GM19452 (cell line): ENCODE data around the gene SH3PXD2B.
"Not testable (repeated sequence)": the region's sequence is repeated elsewhere in the genome, so short reads cannot be mapped to it uniquely, and the experiment has no call there.

Experiments used
- ATAC-seq: cut with Tn5 transposase; IDR thresholded peaks from one replicate; pipeline ENCODE4 v1.9.1; 2021; ENCODE audit not compliant: unreplicated experiment

The SH3PXD2B gene

DNA sequence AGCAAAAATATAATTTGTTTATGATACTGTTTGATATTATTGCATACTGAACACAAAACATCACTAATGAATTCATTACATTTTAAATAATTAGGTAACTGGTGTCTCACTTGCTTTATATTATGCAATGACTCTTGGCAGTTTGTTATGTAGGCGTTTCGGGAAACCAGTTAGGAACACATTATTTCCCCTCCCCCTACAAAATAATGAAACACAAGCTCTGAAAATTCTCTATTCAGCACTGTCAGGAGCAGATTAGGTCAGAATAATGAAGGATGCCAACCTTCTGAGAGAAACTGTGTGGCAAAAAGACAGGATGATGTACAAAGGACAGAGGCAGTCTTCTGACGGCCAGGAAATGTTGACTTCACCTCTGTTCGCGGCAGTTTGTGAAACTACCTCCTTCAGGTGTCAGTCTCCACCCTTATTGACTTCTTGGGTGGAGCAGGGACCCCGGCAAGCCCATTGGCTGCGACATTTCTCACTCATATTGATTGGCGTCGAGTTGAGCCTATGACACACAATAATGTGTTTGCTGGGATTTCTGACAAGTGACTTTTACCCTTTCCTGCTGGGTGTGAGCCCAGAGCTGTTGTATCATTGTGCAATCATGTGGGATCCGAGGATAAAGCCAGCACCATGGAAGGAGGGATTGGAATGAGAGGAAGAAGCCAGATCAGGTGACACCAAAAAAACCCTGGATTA is 33.9 kb downstream of the SH3PXD2B start:
- ATAC-seq: no peak

DNA sequence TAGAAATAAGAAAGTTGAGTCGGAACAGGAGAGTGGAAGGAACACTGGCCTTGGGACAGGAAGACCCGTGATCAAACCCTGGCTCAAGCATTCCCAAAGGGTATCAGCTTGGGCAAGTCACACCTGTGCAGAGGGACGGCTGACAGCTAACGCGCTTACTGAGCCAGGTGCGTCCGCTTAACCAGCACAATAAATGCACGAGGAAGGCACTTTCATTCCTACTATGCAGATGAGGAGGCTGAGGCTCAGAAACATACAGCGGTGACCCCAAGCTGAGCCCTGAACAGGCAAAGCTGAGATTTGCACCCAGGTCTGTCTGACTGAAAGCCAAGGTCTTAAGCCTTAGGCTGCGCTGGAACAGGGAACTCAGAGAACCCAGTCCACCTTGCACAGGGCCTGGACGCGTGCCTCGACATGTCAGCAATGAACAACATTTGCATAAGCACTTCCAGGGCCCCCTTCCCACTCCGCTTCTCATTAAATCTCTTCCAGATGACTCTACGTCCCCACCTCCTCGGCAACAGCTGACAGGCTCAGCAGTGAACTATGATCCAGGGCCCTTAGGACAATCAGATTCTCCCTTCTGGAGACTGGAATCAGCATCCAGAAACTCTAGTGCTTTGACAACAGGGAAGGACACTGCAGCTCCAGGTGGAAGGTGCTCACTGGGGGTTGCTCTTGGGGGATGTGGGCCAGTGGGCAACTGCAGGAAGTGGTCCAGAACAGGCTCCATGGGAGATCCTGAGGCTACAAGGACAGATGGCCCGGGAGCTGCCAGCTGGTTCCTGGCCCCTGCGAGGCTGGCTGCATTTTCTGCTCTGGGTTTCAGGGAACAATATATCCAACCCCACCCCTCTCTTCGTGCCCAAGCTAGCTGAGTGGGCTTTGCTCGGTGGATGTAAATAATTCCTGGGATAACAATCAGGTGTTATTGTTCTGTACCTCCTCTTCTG is 35.2 kb downstream of the SH3PXD2B start:
- ATAC-seq: no peak

DNA sequence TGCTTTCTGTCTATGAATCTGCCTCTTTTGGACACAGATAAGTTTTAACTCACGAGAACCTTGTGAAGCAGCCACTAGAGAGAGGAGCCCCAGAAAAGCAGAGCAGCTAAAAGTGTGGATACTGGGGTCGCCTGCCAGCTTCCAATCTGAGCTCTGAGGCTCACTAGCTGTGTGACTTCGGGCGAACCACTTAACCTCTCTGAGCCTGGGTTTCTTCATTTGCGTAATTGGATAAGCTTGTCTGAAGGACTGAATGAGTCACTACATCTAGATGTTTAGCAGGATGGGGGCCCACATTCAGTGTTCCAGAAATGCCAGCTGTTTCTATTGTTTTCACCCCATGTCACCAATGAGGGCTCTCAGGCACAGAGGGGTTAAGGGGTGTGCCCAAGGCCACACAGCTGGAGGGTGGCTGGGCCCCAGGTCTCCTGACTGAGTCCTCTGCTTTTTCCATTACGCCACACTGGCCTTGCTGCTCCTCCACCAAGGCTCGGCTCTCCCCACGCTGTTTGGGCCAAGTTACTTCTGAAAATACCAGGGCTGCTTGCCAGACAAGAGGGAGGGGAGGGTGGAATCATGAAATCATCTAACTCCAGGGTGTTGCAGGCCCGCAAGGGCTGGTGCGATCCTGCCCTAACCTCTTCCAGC is 36.2 kb downstream of the SH3PXD2B start:
- ATAC-seq: no peak

DNA sequence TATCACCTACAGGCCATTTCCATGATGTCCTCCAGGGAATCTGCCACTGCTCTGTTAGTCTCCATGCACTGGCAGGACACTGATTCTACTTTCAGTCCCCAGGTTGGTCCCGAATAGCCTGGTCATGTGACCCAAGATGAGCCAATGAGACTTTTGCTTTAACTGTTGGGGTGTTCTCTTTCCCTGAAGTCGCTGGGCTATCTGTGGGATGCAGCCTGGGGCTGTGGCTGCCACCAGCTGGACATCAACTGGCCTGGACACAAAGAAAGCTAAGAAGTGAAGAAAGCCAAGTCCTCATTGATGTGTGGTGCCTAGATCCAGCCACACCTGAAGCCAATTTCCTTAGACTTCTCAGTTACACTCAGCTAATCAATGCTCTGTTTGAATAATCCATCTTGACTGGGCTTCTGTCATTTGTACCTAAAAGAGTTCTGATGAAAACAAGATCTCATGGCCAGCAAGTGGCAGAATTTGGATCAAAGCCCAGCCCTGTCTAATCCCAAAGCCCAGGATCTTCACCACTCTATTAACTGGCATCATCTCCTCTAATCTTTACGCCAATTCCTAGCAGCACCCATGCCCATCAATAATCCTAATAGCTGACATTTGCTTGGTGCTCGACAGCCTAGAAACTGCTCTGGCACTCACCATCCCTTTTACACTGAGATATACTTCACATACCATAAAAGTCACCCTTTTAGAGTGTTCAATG is 37.0 kb downstream of the SH3PXD2B start:
- no peak for ATAC-seq

DNA sequence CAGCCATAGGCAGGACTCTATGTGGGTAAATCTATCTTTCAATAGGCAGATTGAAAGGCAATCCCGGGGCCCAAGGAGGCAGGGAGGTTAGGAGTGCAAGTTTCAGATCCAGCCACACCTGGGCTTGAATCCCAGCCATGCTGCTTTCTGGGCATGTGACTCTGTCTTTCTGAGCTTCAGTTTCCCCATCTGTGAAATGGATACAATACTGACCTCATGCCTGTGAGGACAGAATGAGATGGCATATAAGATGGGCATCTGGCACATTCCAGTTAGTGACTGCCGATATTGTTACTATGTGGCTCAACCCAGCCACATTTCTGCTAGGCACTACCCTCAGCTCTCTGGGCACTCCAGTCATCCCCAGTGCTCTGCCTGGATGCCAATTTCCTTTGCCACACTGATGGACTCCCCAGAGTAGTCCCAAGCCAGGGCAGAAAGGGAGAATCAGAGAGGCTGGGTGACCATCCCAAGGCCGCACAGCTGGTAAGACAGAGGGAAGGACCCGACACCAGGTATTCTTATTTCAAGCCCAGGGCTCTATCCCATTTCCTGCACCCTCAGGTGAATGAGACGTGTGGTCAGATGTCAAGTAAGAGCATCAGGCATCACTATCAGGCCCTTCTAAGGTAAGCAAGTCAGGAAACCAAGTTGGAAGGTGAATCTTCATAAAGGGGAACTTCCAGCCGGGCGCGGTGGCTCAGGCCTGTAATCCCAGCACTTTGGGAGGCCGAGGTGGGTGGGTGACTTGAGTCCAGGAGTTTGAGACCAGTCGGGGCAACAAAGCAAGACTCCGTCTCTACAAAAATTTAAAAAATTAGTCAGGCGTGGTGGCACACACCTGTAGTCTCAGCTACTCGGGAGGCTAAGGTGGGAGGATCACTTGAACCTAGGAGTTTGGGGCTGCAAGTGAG is 38.7 kb downstream of the SH3PXD2B start:
- ATAC-seq: no peak

DNA sequence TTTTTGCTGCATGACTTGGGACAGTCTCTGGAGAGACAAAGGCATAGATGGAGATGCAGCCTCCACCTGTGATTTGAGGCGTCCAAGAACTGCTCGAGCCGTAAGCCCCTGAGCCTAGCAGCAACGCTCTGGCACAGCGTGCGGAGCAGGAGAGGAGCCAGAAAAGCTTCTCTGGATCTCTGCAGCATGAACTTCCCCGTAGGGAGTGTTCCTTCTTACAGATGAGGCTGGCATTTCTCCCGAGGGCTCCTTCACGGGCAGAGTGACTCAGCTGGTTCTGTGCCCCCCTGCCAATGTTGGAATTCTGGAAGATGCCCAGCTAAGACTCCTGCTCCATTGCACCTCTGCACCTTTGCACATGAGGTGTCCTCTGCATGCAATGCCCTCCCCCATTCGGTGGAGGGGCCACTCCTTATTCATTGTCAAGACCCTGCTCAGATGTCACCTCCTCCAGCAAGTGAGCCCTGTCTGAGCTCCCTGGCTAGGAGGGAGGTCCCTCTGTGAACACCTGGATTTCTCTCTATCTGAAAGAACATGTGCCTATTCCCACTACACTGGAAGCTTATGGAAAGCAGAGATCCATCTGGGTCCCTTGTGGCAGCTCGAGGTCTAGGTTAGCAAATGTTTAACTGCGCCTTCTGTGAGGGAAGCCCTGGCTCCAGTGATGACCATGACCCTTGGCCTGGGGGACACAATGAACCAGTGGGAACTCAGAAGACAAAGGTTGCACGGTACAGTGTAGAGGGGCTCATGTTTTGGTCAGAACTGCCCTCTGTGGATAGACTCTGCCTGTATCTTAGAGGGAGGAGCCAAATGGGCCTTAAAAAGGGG is 39.6 kb downstream of the SH3PXD2B start:
- no peak for ATAC-seq

DNA sequence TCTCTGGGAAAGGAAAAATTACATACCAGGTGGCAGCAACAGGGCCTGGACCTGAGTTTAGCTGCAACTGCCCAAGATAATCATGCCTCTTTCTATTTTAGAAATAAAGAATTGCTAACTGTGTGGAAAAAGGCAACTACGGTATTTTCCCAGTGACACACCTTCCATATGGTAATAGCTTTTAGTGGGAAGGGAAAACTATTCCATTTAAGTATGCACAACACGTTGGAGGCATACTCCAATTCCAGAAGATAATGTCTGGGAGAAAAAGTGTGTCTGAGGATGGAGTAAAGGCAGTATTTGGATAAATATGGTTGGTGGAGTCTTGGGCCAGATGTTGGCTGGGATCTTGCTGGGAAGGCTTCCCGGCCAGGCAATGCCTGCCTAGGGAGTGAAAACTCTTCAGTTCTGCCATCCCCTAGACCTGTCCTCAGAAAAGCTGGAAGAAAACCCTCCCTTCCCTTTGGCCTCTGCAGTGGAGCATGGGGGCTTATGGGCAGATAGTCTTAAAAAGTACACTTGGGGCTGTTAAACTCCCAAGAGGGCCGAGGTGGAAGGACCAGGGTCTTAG is 40.6 kb downstream of the SH3PXD2B start:
- ATAC-seq: no peak

DNA sequence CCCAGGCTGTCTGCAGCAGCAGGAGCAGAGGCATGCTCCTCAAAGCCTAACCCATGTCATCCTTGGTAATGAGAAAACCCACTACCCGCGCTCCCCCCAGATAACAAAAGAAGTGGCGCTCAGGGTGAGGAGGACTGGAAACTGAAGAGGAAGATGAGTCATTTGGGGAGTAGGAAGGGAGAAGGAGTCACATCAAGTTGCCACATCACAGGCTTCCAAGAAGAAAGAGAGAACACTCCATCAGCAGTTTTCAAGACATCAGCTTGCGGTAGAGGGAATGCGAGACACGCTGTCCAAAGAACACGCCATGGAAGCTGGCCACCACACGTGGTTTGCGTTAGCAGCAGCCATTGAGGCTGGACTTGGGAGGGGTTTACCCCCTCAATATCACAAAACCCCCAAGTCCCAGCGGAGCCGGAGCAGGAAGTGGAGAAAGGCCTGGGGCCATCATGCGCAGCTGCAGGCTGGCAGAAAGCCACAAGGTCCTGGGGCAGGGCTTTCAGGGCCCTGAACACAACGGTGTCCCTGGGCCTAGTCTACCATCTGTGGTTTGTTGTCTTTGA is 41.5 kb downstream of the SH3PXD2B start:
- no peak for ATAC-seq

DNA sequence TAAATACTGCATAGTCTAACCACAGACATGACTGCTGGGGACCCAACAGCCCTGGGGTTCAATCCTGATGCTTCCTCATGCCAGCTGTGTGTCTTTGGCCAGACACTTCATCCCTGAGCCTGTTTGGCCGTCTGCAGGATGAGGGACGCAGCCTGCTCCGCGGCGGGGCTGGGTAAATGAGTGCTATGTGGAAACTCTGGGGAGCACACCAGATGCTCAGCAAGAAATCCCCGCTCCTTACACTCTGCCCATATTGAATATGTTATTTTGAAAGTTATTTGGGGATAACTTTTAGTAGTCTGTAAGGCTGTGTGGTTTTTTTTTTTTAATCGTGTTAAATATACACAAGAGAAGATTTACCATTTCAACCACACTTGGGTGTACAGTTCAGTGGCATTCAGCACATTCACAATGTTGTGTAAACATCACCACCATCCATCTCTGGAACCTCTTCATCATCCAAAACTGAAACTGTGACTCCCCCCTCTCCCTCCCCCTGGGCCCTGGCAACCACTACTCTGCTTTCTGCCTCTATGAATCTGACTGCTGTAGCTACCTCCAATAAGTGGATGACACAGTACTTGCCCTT is 42.7 kb downstream of the SH3PXD2B start:
- ATAC-seq: no peak

DNA sequence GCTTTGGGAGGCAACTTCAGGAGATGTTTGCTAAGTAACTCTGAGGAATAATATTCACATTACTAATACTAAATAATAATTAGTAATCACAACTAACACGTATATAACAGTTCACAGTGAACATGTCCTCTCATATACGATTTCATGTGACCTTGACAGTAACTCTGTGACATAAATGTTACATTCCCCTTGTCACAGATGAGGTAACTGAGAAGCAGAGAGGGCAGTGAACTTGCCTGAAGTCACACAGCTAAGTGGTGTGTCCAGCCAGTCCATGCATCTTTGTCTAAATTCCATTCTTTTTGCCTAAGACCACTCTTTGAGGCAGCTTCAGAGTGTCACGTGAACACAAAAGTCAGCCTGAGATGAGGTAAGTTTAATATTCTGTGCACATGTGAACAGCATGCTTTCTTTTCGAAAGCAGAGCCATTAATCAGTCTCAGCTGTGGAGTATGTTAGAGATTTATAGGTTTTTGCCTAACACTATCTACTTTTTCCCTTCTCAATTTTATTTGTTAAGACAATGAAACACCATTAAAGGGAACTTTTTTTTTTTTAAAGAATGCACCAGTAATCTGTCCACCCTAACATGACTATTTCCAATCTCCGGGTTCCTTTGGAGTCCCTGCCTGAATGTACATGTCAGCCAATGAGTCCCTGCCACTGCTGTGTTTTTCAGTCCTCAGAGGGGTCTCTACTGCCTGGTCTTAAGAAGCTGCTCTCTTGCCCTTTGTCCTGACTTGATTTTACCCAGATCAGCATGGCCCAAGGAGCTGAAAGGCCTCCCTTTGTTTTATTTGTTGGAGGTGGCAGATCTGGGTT is 43.5 kb downstream of the SH3PXD2B start:
- no peak for ATAC-seq

DNA sequence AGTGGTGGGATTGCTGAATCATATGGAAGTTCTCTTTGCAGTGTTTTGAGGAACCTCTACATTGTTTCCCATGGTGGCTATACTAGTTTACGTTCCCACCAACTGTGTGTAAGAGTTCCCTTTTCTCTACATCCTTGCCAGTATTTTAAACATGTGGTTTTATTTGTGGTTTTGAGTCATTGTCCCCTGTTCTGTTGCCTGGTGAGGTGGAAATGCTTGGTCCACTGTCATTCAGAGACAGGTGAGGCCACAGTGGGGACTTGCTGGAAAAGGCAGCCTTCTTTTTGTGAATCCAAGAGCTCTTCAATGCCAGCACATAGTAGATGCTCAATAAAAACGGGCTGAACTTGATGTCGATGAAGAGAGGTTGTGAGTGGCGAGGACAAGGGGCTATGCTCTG is 44.2 kb downstream of the SH3PXD2B start:
- no peak for ATAC-seq

DNA sequence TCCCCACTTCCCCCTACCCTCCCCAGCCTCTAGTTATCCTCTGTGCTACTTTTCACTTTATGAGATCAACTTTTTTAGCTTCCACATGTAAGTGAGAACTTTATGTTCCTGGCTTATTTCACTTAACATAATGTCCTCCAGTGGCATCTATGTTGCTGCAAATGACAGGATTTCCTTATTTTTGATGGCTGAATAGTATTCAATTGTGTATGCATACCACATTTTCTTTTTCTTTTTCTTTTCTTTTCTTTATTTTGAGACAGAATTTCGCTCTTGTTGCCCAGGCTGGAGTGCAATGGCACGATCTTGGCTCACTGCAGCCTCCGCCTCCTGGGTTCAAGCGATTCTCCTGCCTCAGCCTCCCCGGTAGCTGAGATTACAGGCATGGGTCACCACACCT is 44.8 kb downstream of the SH3PXD2B start:
- ATAC-seq: not testable (repeated sequence)

DNA sequence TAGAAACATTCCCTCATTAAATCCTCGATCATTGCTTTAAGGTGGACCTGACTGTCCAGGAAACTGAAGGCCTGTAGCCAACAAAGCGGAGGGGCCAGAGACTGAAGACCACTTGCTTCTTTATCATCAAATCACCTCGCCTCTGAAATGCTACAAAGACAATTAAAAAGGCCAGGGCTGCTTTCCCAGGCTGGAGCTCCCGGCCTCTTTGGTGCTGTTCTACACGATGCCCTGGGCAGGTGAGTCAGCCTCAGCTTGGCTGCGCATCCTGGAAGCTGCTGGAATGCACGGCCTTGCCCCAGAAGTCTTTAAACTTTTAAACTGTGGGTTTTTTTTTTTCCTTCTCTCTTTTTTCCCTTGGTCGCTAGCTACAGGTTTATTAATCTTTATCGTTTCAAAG is 46.5 kb downstream of the SH3PXD2B start:
- ATAC-seq: no peak

DNA sequence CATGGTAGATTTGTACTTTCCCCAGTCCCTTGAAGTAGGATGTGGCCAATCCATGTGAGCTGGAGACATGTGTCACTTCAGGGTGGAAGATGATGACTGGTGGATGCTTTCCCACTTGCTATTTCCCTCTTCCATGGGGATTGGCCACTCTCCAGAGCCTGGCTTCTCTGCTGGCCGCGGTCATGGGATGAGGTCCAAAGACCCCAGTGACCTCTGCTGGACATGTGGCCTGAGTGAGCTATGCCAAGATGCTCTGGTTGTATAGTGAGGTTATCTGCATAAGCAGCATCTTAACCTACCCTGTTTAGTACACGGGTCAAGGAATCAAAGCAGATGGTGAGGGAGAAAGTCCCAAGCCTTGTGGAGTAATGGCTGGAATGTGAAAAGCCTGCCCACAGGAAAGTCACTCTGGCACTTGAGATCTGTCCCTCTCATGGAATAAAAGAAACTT is 47.1 kb downstream of the SH3PXD2B start:
- ATAC-seq: no peak

DNA sequence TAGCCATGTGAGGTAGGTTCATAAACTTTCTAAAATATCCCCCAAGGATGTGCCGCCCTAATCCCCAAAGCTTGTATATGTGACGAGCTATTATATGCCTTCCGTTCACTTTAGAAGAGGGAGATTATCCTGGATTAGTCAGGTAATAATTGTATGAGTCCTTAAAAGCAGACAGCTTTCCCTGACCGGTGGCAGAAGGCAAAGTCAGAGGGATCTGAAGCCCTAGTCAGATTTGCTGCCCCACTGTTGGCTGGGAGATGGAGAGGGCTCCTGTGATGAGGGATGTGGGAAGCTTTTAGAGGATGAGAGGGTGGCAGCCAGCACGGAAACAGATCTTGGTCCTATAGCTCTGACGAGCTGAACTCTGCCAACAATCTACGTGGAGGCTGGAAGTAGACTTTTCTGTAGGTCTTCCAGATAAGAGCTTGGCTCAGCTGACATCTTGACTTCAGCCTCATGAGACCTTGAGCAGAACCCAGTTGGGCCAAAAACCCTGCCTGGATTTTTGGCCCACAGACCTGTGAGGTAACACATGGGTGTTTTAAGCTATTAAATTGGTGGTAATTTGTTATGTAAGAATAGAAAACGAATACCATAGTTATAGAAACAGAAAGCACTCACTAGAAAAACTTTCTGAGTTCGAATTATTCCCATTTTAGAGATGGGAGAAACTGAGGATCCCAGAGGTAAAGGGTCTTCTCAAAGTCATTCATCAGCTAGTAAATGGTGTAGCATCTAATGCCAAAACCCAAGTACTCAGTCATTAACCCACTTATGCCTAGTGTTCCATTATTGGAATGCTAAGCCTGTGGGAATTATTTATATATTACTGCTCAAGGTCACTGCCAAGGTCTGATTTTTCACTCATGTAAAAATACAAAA is 48.9 kb downstream of the SH3PXD2B start:
- ATAC-seq: no peak

DNA sequence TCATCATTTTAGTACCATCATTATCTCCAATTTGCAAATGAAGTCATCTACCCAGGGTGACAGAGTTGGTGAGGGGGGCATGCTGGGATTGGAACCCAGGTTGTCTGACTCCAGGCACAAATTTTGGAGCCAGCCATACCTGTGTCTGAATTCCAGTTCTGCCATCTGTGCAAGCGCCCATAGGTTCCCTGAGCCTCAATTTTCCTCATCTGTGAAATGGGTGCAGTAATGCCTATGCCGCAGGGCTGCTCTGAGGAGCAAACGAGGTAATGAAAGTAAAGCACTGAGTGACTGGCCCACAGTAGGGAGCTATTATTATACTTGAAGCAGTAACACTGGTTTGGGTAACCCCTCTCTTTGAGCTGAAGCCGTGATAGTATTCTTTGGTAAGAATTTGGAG is 49.6 kb downstream of the SH3PXD2B start:
- no peak for ATAC-seq
